IMR-90 (cell line): Measurements from ENCODE around the gene PC. TPM values are rescaled to one million over a fixed set of nuclear protein-coding genes. Genes with fewer than 3 reads are reported as not detected.
"Not testable (repeated sequence)": the region's sequence is repeated elsewhere in the genome, so short reads cannot be mapped to it uniquely, and the experiment has no call there.

Experiments used
- ATAC-seq: fragments of 200-7000 bp; cut with Tn5 transposase; 2 replicates; pipeline ENCODE4 v1.9.1; 2020; ENCODE audit warnings: low read depth, mild to moderate bottlenecking, moderate library complexity
- BruUV-seq: library from RNA; stranded (reverse); fragments of 400-500 nt; replicated peaks from 2 replicates; lab custom pipeline; 2021; lab: Mats Ljungman, UMichigan
- CTCF ChIA-PET: fragments of 300-600 bp; formaldehyde crosslinking; extraction: SDS; loops from one replicate; lab custom pipeline; 2021; ENCODE audit warnings: antibody characterized with exemption; lab: Yijun Ruan, JAX
- POLR2A ChIA-PET: fragments of 300-600 bp; sonication (Branson Sonifier 250); formaldehyde crosslinking; loops from one replicate; lab custom pipeline; 2022; ENCODE audit warnings: antibody characterized with exemption; ENCODE audit not compliant: unreplicated experiment; lab: Charles Lee
- DNase-seq: peaks from one replicate; pipeline ENCODE4 v3.0.0; 2013
- H2AFZ ChIP-seq: replicated peaks from 2 replicates; pipeline ENCODE3; 2013; ENCODE audit warnings: low read length, mild to moderate bottlenecking; ENCODE audit not compliant: poor library complexity
- H2AK5ac ChIP-seq: 2 replicates; pipeline ENCODE4 v1.6.1; 2013; ENCODE audit warnings: low read depth, low read length, inconsistent platforms
- H2AK9ac ChIP-seq: replicated peaks from 2 replicates; pipeline ENCODE3; 2013; ENCODE audit warnings: mild to moderate bottlenecking, low read depth, low read length, moderate library complexity; ENCODE audit not compliant: poor library complexity
- H2BK120ac ChIP-seq: 2 replicates; pipeline ENCODE4 v1.6.1; 2013; ENCODE audit warnings: low read depth, low read length, inconsistent platforms
- H2BK15ac ChIP-seq: 3 replicates; pipeline ENCODE4 v1.6.1; 2013; ENCODE audit warnings: low read depth, low read length, inconsistent platforms
- H2BK20ac ChIP-seq: 2 replicates; pipeline ENCODE4 v1.6.1; 2013; ENCODE audit warnings: low read depth, mild to moderate bottlenecking, inconsistent platforms, low read length, moderate library complexity
- H2BK5ac ChIP-seq: 2 replicates; pipeline ENCODE4 v1.6.1; 2013; ENCODE audit warnings: mild to moderate bottlenecking, low read depth, low read length, inconsistent platforms; ENCODE audit not compliant: poor library complexity, severe bottlenecking
- H3K14ac ChIP-seq: replicated peaks from 2 replicates; pipeline ENCODE4 v1.6.1; 2013; ENCODE audit warnings: low read depth, low read length, inconsistent platforms
- H3K18ac ChIP-seq: 2 replicates; pipeline ENCODE4 v1.6.1; 2013; ENCODE audit warnings: low read depth, low read length, control low read depth
- H3K23ac ChIP-seq: 2 replicates; pipeline ENCODE4 v1.6.1; 2013; ENCODE audit warnings: low read depth, low read length, inconsistent platforms
- H3K27ac ChIP-seq: 2 replicates; pipeline ENCODE4 v1.5.1; 2013; ENCODE audit warnings: mild to moderate bottlenecking, control low read depth, low read length; ENCODE audit not compliant: insufficient read depth
- H3K27me3 ChIP-seq: 2 replicates; pipeline ENCODE4 v1.6.1; 2013; ENCODE audit warnings: low read length; ENCODE audit not compliant: control insufficient read depth, insufficient read depth
- H3K36me3 ChIP-seq: 2 replicates; pipeline ENCODE4 v1.6.1; 2013; ENCODE audit warnings: low read length, mixed read lengths; ENCODE audit not compliant: control insufficient read depth, insufficient read depth
- H3K4ac ChIP-seq: 2 replicates; pipeline ENCODE4 v1.6.1; 2013; ENCODE audit warnings: low read depth, low read length, inconsistent platforms
- H3K4me1 ChIP-seq: 2 replicates; pipeline ENCODE4 v1.6.1; 2013; ENCODE audit warnings: low read length, mixed read lengths; ENCODE audit not compliant: control insufficient read depth, insufficient read depth
- H3K4me2 ChIP-seq: 2 replicates; pipeline ENCODE4 v1.6.1; 2013; ENCODE audit warnings: low read depth, mild to moderate bottlenecking, control low read depth, low read length, moderate library complexity
- H3K4me3 ChIP-seq: 2 replicates; pipeline ENCODE4 v1.5.1; 2013; ENCODE audit warnings: low read depth, mild to moderate bottlenecking, control low read depth, low read length, moderate library complexity; ENCODE audit not compliant: insufficient read depth
- H3K56ac ChIP-seq: 2 replicates; pipeline ENCODE4 v1.6.1; 2013; ENCODE audit warnings: low read length, inconsistent platforms; ENCODE audit not compliant: insufficient read depth; ENCODE audit errors: extremely low read depth
- H3K79me1 ChIP-seq, 2 experiments: 2 replicates each; pipeline ENCODE4 v1.6.1; 2013; ENCODE audit warnings: low read length in 2 of 2, inconsistent platforms in 1 of 2, low read depth in 1 of 2
- H3K9ac ChIP-seq: 2 replicates; pipeline ENCODE4 v1.6.1; 2013; ENCODE audit warnings: low read depth, low read length, control low read depth
- H3K9me1 ChIP-seq: 2 replicates; pipeline ENCODE4 v1.6.1; 2013; ENCODE audit warnings: low read length, inconsistent platforms; ENCODE audit not compliant: insufficient read depth
- H3K9me3 ChIP-seq: 2 replicates; pipeline ENCODE4 v1.6.1; 2013; ENCODE audit warnings: low read length; ENCODE audit not compliant: control insufficient read depth, insufficient read depth
- H4K20me1 ChIP-seq: 2 replicates; pipeline ENCODE4 v1.6.1; 2013; ENCODE audit warnings: low read length, inconsistent platforms; ENCODE audit not compliant: insufficient read depth
- H4K5ac ChIP-seq: 2 replicates; pipeline ENCODE4 v1.6.1; 2013; ENCODE audit warnings: mild to moderate bottlenecking, low read depth, low read length, control low read depth
- H4K8ac ChIP-seq, 2 experiments: 2 replicates each; pipeline ENCODE4 v1.6.1; 2013; ENCODE audit warnings: low read depth in 2 of 2, low read length in 2 of 2, control low read depth in 1 of 2, inconsistent platforms in 1 of 2
- H4K91ac ChIP-seq: 2 replicates; pipeline ENCODE4 v1.6.1; 2013; ENCODE audit warnings: low read depth, low read length, inconsistent platforms; ENCODE audit not compliant: insufficient read depth
- CEBPB ChIP-seq: IDR thresholded peaks from 2 replicates; pipeline ENCODE4 v1.6.1; 2012; ENCODE audit warnings: low read depth, low read length, improper control_type of control experiment
- FOS ChIP-seq: fragments of 150-350 bp; IDR thresholded peaks from 2 replicates; pipeline ENCODE4 v1.6.1; 2016; ENCODE audit warnings: low read depth, low read length
- NFE2L2 ChIP-seq: fragments of 150-350 bp; IDR thresholded peaks from 2 replicates; pipeline ENCODE4 v1.6.1; 2016; ENCODE audit warnings: low read depth, mild to moderate bottlenecking, low read length
- RCOR1 ChIP-seq: IDR thresholded peaks from 2 replicates; pipeline ENCODE4 v1.6.1; 2012; ENCODE audit warnings: mild to moderate bottlenecking, low read length, improper control_type of control experiment; ENCODE audit not compliant: insufficient replicate concordance
- RFX5 ChIP-seq: IDR thresholded peaks from 2 replicates; pipeline ENCODE4 v1.8.0; 2012; ENCODE audit warnings: low read depth, mild to moderate bottlenecking, low read length, moderate library complexity
- WGBS, 2 experiments: methylation state at CpG; one replicate each; pipeline versions ENCODE4 v1.1.5 to v1.1.7; 2013; ENCODE audit warnings: missing lambda C conversion rate in 2 of 2; ENCODE audit not compliant: insufficient read length in 1 of 2; ENCODE audit errors: extremely low coverage in 2 of 2; 5-methylcytosine and 5-hydroxymethylcytosine counted together
- dilution Hi-C: fragments of 300-500 bp; cut with HindIII; formaldehyde crosslinking; loops from one replicate; pipeline ENCODE4 v1.14.3; 2018; ENCODE audit warnings: low sequenced_read_pairs; ENCODE audit not compliant: unreplicated experiment
- in situ Hi-C: fragments of 300-500 bp; cut with MboI; formaldehyde crosslinking; loops from 3 replicates; pipeline ENCODE4 v1.14.3; 2019; ENCODE audit warnings: low sequenced_read_pairs, inconsistent platforms, mixed read lengths
- intact Hi-C: fragments of 100-400 bp; cut with micrococcal nuclease; formaldehyde crosslinking; loops from 2 replicates; pipeline ENCODE4 v1.10.0; 2022
- polyA plus RNA-seq, 3 experiments: library from polyadenylated mRNA; depleted of rRNA; stranded (reverse); fragments of >200 nt; gene quantifications; 2 replicates each; pipeline ENCODE4 v1.2.3, GENCODE V29; 2012; ENCODE audit warnings: low replicate concordance in 1 of 3
- total RNA-seq: library from RNA; depleted of rRNA; stranded (reverse); fragments of >200 nt; gene quantifications from 2 replicates; pipeline ENCODE4 v1.2.3, GENCODE V29; 2012
- TF ChIP-seq, protein P1 (sequence below): fragments of 150-350 bp; IDR thresholded peaks from 2 replicates; pipeline ENCODE4 v1.6.1; 2017; ENCODE audit warnings: mild to moderate bottlenecking, antibody characterized with exemption, low read length, low read depth

The PC gene
- total and polyA plus RNA-seq, 2 of the 4 experiments (the other 2 are of a cell fraction): 13.6 to 15.7 TPM

DNA sequence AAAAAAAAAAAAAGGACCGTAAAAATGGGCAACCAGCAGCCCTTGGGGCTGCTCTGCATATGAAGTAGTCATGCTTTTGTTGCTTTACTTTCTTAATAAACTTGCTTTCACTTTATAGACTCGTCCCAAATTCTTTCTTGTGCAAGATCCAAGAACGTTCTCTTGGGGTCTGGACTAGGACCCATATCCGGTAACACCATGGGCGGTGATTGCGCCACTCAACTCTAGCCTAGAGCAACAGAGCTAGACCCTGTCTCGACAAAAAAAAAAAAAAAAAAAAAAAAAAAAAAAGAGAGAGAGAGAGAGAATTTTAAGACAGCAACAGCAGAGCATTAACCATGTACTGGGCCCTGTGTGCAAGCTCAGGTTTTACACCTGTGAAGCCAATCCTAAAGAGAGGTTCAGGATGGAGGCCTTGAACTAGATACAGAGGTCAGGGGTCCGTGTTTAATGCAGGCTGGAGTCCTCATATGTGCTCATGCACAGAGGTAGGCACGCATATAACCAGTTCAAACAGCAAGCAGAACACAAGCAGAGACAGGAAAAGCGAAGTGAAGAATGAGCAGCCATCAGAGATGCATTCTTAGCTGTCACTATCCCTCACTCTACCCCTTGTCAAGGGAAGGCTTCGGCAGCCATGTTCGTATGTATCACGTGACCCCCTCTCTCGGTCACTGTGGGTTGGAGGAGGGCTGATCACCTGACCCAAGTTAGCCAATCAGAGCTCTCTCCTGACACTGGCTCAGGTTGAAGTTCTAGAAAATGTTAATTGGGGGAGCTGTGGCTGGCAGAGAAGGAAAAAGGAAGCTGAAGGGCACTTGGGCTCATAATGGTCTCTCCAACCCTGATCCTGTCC lies 48.1 kb upstream of the PC start:
- Histone ChIP-seq H3K79me1 (no peaks in the 10 kb centered on the region), H2BK120ac (no peak overlapping the region), H3K27ac (no peak overlapping the region), H2BK20ac (no peak overlapping the region), H4K8ac (peak overlapping the region; percentile 20 to 76; a peak in 2 of 4 replicates), H4K5ac (peak overlapping the region; percentile 45; the same call in 1 of the 2 replicates), H3K56ac (no peak overlapping the region), H3K18ac (no peak overlapping the region), H3K27me3 (no peaks in the 10 kb centered on the region; the same call in 1 of the 2 replicates), H4K20me1 (no peaks in the 10 kb centered on the region), H3K9ac (no peak overlapping the region), H3K9me3 (no peaks in the 10 kb centered on the region), H3K4me1 (no peaks in the 10 kb centered on the region), H3K4me3 (no peak overlapping the region), H2AK9ac (no peak overlapping the region), H3K4me2 (no peak overlapping the region), H4K91ac (no peak overlapping the region; the same call in 1 of the 2 replicates), H3K23ac (no peak overlapping the region), H3K14ac (no peak overlapping the region), H3K9me1 (no peaks in the 10 kb centered on the region), H2AFZ (peak overlapping the region; percentile 70), H3K36me3 (no peaks in the 10 kb centered on the region), H2BK5ac (no peak overlapping the region), H3K4ac (no peak overlapping the region), H2AK5ac (no peak overlapping the region), H2BK15ac (no peak overlapping the region)
- ATAC-seq (no peak), DNase-seq (no peak)
- no TSS peak for BruUV-seq
- no CpG with 5 or more reads among the region's 14 CpGs for WGBS, 2 experiments
- ChIA-PET CTCF (interaction anchor here (0.6 kb wide), 1 partner anchor 54 kb away, joined by 3 read pairs; no protein-coding TSS in a partner anchor), POLR2A (interaction anchor here (0.5 kb wide), 1 partner anchor 67 kb away, joined by 16 read pairs; no protein-coding TSS in a partner anchor)
- TF ChIP-seq RCOR1 (no peak), CEBPB (no peak), RFX5 (no peak), FOS (no peak), NFE2L2 (no peak)
- TF ChIP-seq, protein P1, sequence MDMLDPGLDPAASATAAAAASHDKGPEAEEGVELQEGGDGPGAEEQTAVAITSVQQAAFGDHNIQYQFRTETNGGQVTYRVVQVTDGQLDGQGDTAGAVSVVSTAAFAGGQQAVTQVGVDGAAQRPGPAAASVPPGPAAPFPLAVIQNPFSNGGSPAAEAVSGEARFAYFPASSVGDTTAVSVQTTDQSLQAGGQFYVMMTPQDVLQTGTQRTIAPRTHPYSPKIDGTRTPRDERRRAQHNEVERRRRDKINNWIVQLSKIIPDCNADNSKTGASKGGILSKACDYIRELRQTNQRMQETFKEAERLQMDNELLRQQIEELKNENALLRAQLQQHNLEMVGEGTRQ: peak; percentile 87
- dilution Hi-C loops: no loop called here
- in situ Hi-C loops: no loop called here
- intact Hi-C loops: no loop called here

GRCh38 chr11:67005200-67005599 lies 47.0 kb upstream of the PC start:
- H3K79me1 ChIP-seq, H3K36me3 ChIP-seq, H2AK9ac ChIP-seq, H3K4me3 ChIP-seq, POLR2A ChIA-PET, intact Hi-C loops, H2AFZ ChIP-seq, H2AK5ac ChIP-seq, DNase-seq, H2BK20ac ChIP-seq, H3K9ac ChIP-seq, CTCF ChIA-PET, BruUV-seq, H3K14ac ChIP-seq, H3K9me1 ChIP-seq, dilution Hi-C loops, H3K9me3 ChIP-seq, H4K8ac ChIP-seq, H2BK15ac ChIP-seq, H4K5ac ChIP-seq, H4K91ac ChIP-seq, H3K27me3 ChIP-seq, H2BK5ac ChIP-seq, H3K4me1 ChIP-seq, H3K18ac ChIP-seq, H3K4me2 ChIP-seq, in situ Hi-C loops, ATAC-seq, H3K23ac ChIP-seq, H3K56ac ChIP-seq, H4K20me1 ChIP-seq, H2BK120ac ChIP-seq, H3K4ac ChIP-seq, H3K27ac ChIP-seq: not testable (repeated sequence)
- 100% methylated on average over 2 of the region's 8 CpGs; no CpG with 5 or more reads in 1 of the 2 experiments for WGBS, 2 experiments
